Skeletal muscle satellite cell (primary cell): ENCODE results near the gene LCE3D. TPM values are rescaled to one million over a fixed set of nuclear protein-coding genes. Genes with fewer than 3 reads are reported as not detected.
"Not testable (repeated sequence)": the region's sequence is repeated elsewhere in the genome, so short reads cannot be mapped to it uniquely, and the experiment has no call there.

ENCODE experiments used
- H3K27me3 ChIP-seq: 2 replicates; pipeline ENCODE4 v1.7.0; 2013; ENCODE audit warnings: low read length; ENCODE audit not compliant: control insufficient read depth, insufficient read depth
- H3K36me3 ChIP-seq: 2 replicates; pipeline ENCODE4 v1.7.0; 2013; ENCODE audit warnings: mild to moderate bottlenecking, control low read depth, low read length; ENCODE audit not compliant: insufficient read depth
- H3K4me1 ChIP-seq: 2 replicates; pipeline ENCODE4 v1.7.0; 2013; ENCODE audit warnings: low read length; ENCODE audit not compliant: control insufficient read depth, insufficient read depth
- H3K4me2 ChIP-seq: 2 replicates; pipeline ENCODE4 v1.7.0; 2013; ENCODE audit warnings: mild to moderate bottlenecking, low read length
- H3K4me3 ChIP-seq: 2 replicates; pipeline ENCODE4 v1.7.0; 2013; ENCODE audit warnings: low read length
- H3K9ac ChIP-seq: 2 replicates; pipeline ENCODE4 v1.7.0; 2013; ENCODE audit warnings: mild to moderate bottlenecking, low read depth, low read length, moderate library complexity
- H3K9me3 ChIP-seq: replicated peaks from 2 replicates; pipeline ENCODE4 v1.7.0; 2013; ENCODE audit warnings: mild to moderate bottlenecking, control low read depth, low read length
- total RNA-seq: library from RNA; depleted of rRNA; stranded (reverse); fragments of >200 nt; gene quantifications from 2 replicates; pipeline ENCODE4 v1.2.3, GENCODE V29; 2012; rRNA removed

Gene LCE3D, protein sequence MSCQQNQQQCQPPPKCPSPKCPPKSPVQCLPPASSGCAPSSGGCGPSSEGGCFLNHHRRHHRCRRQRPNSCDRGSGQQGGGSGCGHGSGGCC
- 0.22 and 1.5 TPM in 2 replicates for total RNA-seq

DNA sequence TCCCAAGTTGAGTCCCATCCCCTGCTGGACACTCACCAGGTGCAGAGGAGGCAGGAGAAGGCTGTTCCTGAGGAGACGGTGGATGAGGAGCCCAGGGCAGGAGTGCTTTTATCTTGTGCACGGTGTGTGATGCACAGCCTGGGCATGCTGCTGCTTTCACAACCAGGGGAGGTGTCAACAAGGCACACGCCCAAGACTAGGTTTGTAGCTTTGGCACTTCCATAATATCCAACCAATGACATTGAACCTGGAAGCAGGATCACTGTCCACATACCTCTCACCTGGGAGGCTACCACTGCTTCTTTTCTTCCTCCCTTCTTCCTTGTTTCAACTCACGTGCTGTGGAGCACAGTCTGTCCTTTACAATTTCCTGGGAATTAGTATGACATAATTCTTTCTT is at the start of gene LCE3D:
Gene LCE3D (minus strand): TSS at position 84 of the 400 bp plus-strand sequence. CDS start 580 bp downstream, outside the sequence.
- no peaks in the 10 kb centered on the region for H3K9me3 ChIP-seq
- H3K4me2 ChIP-seq, result no peak within 1 kb of the TSS
- H3K27me3 ChIP-seq, result no peaks in the 10 kb centered on the region
- no peaks in the 10 kb centered on the region for H3K36me3 ChIP-seq
- no peak within 1 kb of the TSS for H3K4me3 ChIP-seq
- no peak within 1 kb of the TSS for H3K9ac ChIP-seq
- H3K4me1 ChIP-seq, result peaks cover 8% of the 10 kb centered on the region

DNA sequence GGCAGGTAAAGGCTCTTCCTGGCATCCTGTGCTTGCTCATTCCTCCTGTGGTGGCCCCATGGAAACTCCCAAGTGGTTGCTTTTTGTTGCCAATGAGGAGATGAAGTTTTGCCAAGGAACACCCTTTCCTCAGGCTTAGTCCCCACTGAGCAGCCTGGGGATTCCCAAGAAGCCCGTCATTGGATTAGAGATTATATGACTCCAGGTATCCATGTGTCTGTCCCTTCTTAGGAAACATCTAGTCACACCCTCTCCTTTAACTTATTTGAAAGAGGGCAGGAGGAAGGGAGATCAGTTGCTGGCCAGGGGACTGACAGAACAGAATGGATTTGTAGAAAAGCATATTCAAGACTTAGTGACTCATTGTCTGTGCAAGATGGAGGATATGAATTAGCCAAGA is 46.4 kb upstream of the LCE3D start:
- Histone ChIP-seq H3K4me2 (no peak overlapping the region), H3K9ac (no peak overlapping the region), H3K27me3 (no peaks in the 10 kb centered on the region), H3K36me3 (no peaks in the 10 kb centered on the region), H3K9me3 (no peaks in the 10 kb centered on the region), H3K4me3 (no peak overlapping the region), H3K4me1 (peaks cover 10% of the 10 kb centered on the region)

DNA sequence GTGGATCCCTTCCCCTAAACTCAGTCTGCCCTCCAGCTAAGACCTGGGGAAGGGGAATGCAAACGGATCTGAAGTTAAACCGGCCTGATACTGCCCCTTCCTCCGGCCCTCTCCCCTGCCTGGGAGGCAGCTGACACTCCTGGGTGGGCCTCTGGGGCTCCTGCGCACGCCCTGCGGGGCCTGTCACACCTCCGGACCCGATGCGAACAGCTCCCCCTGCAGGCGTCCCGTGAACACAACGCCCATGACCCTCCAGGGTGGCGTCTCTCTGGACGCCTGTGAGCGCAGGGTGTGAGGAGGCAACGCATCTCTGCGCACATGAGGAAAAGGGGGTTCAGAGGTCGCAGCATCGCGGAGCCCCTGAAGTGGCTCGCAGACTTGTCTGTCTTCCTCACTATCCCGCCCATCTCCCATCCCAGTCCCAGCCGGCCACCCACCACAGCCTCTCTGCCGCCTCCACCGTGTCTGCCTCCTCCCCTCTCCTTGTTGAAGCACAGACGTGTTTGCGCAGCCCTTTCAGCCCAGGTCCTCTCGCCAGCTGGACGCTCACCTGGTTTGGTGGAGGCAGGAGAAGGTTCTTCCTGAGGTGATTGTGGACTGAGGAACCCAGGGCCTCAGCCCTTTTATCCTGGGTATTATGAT is 43.0 kb upstream of the LCE3D start:
- no peak overlapping the region for H3K9ac ChIP-seq
- H3K27me3 ChIP-seq, result no peaks in the 10 kb centered on the region
- no peaks in the 10 kb centered on the region for H3K36me3 ChIP-seq
- peak overlapping the region; percentile 12 for H3K4me3 ChIP-seq
- H3K9me3 ChIP-seq, result peaks cover 9% of the 10 kb centered on the region
- peak overlapping the region; percentile 44 for H3K4me2 ChIP-seq
- peaks cover 10% of the 10 kb centered on the region for H3K4me1 ChIP-seq

DNA sequence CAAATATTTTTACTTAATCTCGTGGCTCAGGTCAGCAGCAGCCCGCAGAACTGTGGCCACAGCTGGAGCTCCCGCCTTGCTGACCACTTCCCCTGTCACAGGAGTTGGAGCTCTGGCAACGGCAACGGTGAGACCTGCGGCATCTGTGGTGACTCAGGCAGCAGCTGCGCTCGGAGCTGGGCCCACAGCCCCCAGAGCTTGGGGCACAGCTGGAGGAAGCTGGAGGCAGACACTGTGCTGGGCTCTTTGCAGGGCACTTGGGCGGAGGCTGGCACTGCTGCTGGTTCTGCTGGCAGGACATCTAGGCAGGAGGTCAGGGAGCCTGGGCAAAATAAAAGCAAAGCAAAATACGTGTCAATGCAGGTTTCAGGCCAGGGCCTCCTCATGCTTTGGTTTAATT is 42.5 kb upstream of the LCE3D start, which contains the start of gene LCE3A:
Gene LCE3A (minus strand): TSS at position 301 of the 400 bp plus-strand sequence. CDS start 0 bp downstream, at position 301.
- Histone ChIP-seq H3K9ac (no peak within 1 kb of the TSS), H3K27me3 (no peaks in the 10 kb centered on the region), H3K4me3 (peak within 1 kb of the TSS; percentile 12), H3K9me3 (peaks cover 9% of the 10 kb centered on the region), H3K4me2 (peak within 1 kb of the TSS; percentile 44), H3K4me1 (peaks cover 10% of the 10 kb centered on the region), H3K36me3 (no peaks in the 10 kb centered on the region)

DNA sequence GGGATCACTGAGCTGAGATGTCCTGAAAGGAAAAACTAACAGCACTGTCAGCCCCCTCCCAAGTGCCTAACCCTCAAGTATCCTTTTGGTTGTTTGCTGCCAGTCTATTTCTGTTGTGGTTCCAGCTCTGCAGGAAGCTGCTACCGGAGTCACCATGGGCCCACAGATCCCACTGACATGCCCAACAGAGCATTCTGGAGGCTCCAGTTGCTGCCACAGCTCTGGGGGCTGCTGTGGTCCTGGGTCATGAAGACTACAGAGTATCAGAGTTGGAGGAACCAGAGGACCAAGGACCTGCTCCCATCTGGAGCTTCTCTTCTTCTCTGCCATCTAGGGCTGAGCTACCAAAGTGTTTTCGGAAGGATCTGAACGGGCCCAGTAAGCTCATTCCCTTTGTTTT is 41.7 kb upstream of the LCE3D start:
- Histone ChIP-seq H3K4me2 (no peak overlapping the region), H3K4me3 (no peak overlapping the region), H3K4me1 (peaks cover 10% of the 10 kb centered on the region), H3K9ac (no peak overlapping the region), H3K9me3 (peaks cover 9% of the 10 kb centered on the region), H3K36me3 (no peaks in the 10 kb centered on the region), H3K27me3 (no peaks in the 10 kb centered on the region)

DNA sequence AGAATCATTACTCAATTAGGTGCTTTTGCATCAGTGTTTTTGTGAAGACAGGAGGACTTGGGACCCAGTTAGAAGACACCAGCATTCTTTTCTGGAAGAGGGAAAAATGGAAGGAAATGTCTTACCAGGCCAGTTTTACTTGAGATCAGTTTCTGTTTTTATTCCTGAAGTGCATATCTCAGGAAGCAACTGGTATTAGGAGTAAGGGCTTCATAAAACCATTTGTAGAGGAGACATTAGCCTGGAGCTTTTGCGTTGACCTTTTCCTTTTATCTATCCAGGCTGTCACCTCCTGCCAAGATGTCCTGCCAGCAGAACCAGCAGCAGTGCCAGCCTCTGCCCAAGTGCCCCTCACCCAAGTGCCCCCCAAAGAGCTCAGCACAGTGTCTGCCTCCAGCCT is 33.2 kb upstream of the LCE3D start, which contains the start of gene LCE3B:
Gene LCE3B (plus strand): TSS at position 301 of the 400 bp plus-strand sequence. CDS start 0 bp downstream, at position 301.
- H3K27me3 ChIP-seq, result no peaks in the 10 kb centered on the region
- no peaks in the 10 kb centered on the region for H3K9me3 ChIP-seq
- no peak within 1 kb of the TSS for H3K4me2 ChIP-seq
- H3K9ac ChIP-seq, result no peak within 1 kb of the TSS
- H3K4me3 ChIP-seq, result no peak within 1 kb of the TSS
- H3K36me3 ChIP-seq, result no peaks in the 10 kb centered on the region
- no peaks in the 10 kb centered on the region for H3K4me1 ChIP-seq

DNA sequence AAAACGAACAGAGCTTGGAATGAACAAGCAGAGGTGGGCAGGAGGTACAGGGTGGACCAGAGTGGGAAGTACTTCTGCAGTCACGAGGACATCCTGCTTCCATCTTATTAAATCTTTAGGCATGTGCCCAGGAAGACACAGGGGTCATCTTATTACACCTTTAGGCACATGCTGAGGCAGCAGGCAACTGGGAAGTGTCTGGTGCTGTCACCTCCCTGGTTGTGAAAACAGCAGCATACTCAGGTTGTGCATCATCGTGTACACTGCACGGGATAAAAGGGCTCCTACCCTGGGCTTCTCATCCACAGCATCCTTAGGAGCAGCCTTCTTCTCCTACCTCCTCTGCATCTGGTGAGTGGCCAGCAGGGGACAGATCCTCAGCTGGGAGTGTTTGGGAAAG is 19.6 kb upstream of the LCE3D start, which contains the start of gene LCE3C:
Gene LCE3C (plus strand): TSS at position 301 of the 400 bp plus-strand sequence. CDS start 498 bp downstream, outside the sequence.
- Histone ChIP-seq H3K4me3 (no peak within 1 kb of the TSS), H3K4me1 (no peaks in the 10 kb centered on the region), H3K9ac (no peak within 1 kb of the TSS), H3K9me3 (no peaks in the 10 kb centered on the region), H3K36me3 (no peaks in the 10 kb centered on the region), H3K27me3 (no peaks in the 10 kb centered on the region), H3K4me2 (no peak within 1 kb of the TSS)

DNA sequence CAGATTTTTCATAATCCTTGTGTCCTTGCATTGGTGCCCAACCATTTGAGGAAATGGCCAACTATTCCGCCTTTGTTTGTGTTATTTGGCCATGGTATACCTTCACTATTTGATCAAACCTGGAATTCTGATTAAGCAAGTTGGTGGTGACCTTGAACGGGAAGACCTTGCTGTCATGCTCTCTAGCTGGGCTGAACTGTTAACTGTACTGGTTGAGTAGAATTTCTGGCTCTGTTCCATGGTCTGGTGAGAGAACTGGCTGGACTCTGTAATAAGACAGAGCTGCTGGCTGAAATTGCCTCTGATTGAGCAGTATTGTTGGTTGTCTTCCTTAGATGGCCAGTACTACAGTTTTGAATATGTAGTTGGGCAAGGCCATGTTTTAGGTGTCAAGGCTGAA is 16.7 kb upstream of the LCE3D start:
- H3K9me3 ChIP-seq, result no peaks in the 10 kb centered on the region
- H3K4me2 ChIP-seq, result no peak overlapping the region
- no peaks in the 10 kb centered on the region for H3K36me3 ChIP-seq
- no peak overlapping the region for H3K4me3 ChIP-seq
- no peaks in the 10 kb centered on the region for H3K27me3 ChIP-seq
- no peaks in the 10 kb centered on the region for H3K4me1 ChIP-seq
- no peak overlapping the region for H3K9ac ChIP-seq

DNA sequence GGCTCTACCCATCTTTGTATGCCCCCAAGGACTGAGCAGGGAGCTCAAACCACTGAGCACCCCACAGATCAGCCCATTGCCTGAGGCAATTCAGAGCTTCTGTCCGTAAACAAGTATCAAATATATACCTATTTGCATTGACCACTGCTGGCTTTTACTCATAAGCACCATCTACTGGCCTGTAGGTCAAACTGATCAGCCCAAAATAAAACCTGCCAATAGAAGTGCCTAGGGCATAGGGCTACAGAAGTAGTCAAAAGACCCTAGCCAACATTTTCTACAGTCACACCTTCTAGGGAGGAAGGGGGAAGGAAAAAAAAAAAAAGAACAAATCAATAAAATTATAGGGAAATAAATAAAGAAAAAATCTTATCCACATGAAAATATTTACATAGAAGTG is 5.3 kb upstream of the LCE3D start:
- Histone ChIP-seq H3K27me3 (no peaks in the 10 kb centered on the region), H3K4me2 (no peak overlapping the region), H3K9me3 (no peaks in the 10 kb centered on the region), H3K4me3 (no peak overlapping the region), H3K36me3 (no peaks in the 10 kb centered on the region), H3K4me1 (no peaks in the 10 kb centered on the region), H3K9ac (no peak overlapping the region)

DNA sequence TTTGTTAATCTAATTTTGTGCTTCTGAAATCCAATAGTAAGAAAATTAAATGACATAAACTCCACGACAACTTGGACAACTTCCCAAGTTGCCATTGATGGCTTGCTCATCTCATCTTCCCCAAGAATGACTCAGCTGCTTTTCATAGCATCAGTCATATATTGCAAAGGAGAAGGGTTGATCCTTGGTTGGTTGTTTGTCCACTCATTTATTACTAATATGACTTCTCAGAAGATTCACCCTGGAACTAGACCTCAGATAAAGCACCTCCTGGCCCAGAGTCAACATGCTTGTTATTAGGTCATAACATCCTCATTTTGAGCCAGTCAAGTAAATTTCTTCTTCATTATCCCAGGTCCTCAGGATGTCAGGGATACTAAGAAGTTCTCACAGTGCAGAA is 2.3 kb upstream of the LCE3D start:
- Histone ChIP-seq H3K4me3 (no peak overlapping the region), H3K4me2 (no peak overlapping the region), H3K36me3 (no peaks in the 10 kb centered on the region), H3K9ac (no peak overlapping the region), H3K4me1 (peaks cover under 1% of the 10 kb centered on the region), H3K9me3 (no peaks in the 10 kb centered on the region), H3K27me3 (no peaks in the 10 kb centered on the region)

DNA sequence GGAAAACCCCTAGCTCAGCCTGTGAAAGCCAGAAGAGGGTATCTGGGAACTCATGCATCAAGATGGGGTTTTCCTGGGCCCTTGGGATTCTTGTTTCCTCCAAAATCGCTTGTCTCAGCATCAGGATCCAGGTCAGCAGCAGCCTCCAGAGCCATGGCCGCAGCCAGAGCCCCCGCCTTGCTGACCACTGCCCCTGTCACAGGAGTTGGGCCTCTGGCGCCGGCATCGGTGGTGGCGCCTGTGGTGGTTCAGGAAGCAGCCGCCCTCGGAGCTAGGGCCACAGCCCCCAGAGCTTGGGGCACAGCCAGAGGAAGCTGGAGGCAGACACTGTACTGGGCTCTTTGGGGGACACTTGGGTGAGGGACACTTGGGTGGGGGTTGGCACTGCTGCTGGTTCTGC is 790 bp downstream of the LCE3D start:
- not testable (repeated sequence) for H3K4me3 ChIP-seq, H3K4me1 ChIP-seq, H3K27me3 ChIP-seq, H3K4me2 ChIP-seq, H3K36me3 ChIP-seq, H3K9ac ChIP-seq, H3K9me3 ChIP-seq

DNA sequence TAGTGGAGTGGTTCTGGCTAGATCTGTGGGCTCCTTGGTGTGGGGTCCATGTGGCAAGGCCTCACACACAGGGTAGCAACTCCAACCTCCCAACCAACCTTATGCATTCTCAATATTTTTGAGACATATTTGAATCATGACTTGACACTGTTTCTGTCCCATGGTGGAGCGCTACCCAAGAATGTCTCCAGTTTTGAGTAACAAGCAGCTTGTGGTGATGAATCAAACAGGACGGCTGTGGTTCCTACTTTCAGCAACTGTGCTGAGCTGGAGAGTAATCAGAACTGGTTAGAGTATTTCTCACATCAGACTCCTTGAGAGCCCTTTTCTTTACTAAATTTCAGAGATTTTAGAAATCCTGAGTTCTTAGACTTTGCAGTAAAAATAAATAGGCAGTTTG is 3.1 kb downstream of the LCE3D start:
- H3K4me2 ChIP-seq, result peak overlapping the region; percentile 27
- no peaks in the 10 kb centered on the region for H3K36me3 ChIP-seq
- H3K27me3 ChIP-seq, result no peaks in the 10 kb centered on the region
- no peaks in the 10 kb centered on the region for H3K9me3 ChIP-seq
- no peak overlapping the region for H3K4me3 ChIP-seq
- peaks cover 8% of the 10 kb centered on the region for H3K4me1 ChIP-seq
- no peak overlapping the region for H3K9ac ChIP-seq
